ENCODE data around the gene STXBP4. TPM values are rescaled to one million over a fixed set of nuclear protein-coding genes. Genes with fewer than 3 reads are reported as not detected.

The STXBP4 gene
- total RNA-seq, 1 donor from 2014 or later = 12.0 TPM

GRCh38 chr17:55177159-55177854 lies 208.7 kb downstream of the STXBP4 start:
- Histone ChIP-seq H3K9me3 (peaks cover 5% of the 10 kb centered on the region), H3K27ac (no peak overlapping the region), H3K27me3 (no peaks in the 10 kb centered on the region), H3K36me3 (no peaks in the 10 kb centered on the region), H3K4me1 (no peaks in the 10 kb centered on the region), H3K4me3 (no peak overlapping the region)
- ATAC-seq (peak; percentile 50), DNase-seq (no peak)
- no peak for TF ChIP-seq CTCF (IDR thresholded peaks at IDR 0.05)
- intact Hi-C loops (cut with DNase I) = no loop called here

GRCh38 chr17:55177855-55178217 lies 209.3 kb downstream of the STXBP4 start:
- intact Hi-C loops (cut with DNase I) = no loop called here
- peaks cover 5% of the 10 kb centered on the region for H3K9me3 ChIP-seq
- no peaks in the 10 kb centered on the region for H3K4me1 ChIP-seq
- TF ChIP-seq CTCF (IDR thresholded peaks at IDR 0.05) = no peak
- no peak overlapping the region for H3K27ac ChIP-seq
- DNase-seq = no peak
- no peak overlapping the region for H3K4me3 ChIP-seq
- no peaks in the 10 kb centered on the region for H3K36me3 ChIP-seq
- no peak for ATAC-seq
- H3K27me3 ChIP-seq = no peaks in the 10 kb centered on the region

- no peaks in the 10 kb centered on the region for H3K27me3 ChIP-seq
- no peaks in the 10 kb centered on the region for H3K9me3 ChIP-seq
- no peak overlapping the region for H3K27ac ChIP-seq
- H3K4me3 ChIP-seq = no peak overlapping the region
- H3K36me3 ChIP-seq = no peaks in the 10 kb centered on the region
- no peak for TF ChIP-seq CTCF (IDR thresholded peaks at IDR 0.05)
- H3K4me1 ChIP-seq = no peaks in the 10 kb centered on the region
- ATAC-seq (no peak), DNase-seq (no peak)
- intact Hi-C loops (cut with DNase I) = no loop called here
Observed at GRCh38 chr17:55186937-55187770, 218.6 kb downstream of the STXBP4 start.

GRCh38 chr17:55190748-55191147 lies 222.2 kb downstream of the STXBP4 start:
- TF ChIP-seq CTCF (IDR thresholded peaks at IDR 0.05) = no peak
- Histone ChIP-seq H3K4me3 (no peak overlapping the region), H3K27ac (no peak overlapping the region), H3K9me3 (no peaks in the 10 kb centered on the region), H3K4me1 (no peaks in the 10 kb centered on the region), H3K27me3 (no peaks in the 10 kb centered on the region), H3K36me3 (no peaks in the 10 kb centered on the region)
- no peak for DNase-seq
- no peak for ATAC-seq
- intact Hi-C loops (cut with DNase I) = no loop called here

- Histone ChIP-seq H3K4me3 (no peak overlapping the region), H3K27ac (no peak overlapping the region), H3K27me3 (no peaks in the 10 kb centered on the region), H3K9me3 (no peaks in the 10 kb centered on the region), H3K36me3 (no peaks in the 10 kb centered on the region), H3K4me1 (no peaks in the 10 kb centered on the region)
- no peak for ATAC-seq
- no peak for TF ChIP-seq CTCF (IDR thresholded peaks at IDR 0.05)
- DNase-seq = no peak
- intact Hi-C loops (cut with DNase I) = no loop called here
Observed at GRCh38 chr17:55198690-55199370, 230.3 kb downstream of the STXBP4 start.

Measured in upper lobe of right lung (tissue), 1 donor.